Neural progenitor cell (in vitro differentiated cells): ENCODE data around the gene NOTCH4. TPM values are rescaled to one million over a fixed set of nuclear protein-coding genes. Genes with fewer than 3 reads are reported as not detected.

Experiments used
- DNase-seq: peaks from one replicate; pipeline ENCODE4 v3.0.0-alpha.2; 2016; ENCODE audit warnings: low spot score
- H2AFZ ChIP-seq: fragments of 200-600 bp; sonication (generic); replicated peaks from 2 replicates; pipeline ENCODE4 v1.6.1; 2016; ENCODE audit warnings: antibody characterized with exemption
- H3F3A ChIP-seq: fragments of 200-600 bp; sonication (generic); 2 replicates; pipeline ENCODE4 v1.6.1; 2016; ENCODE audit warnings: antibody characterized with exemption, low read depth
- H3K27ac ChIP-seq: fragments of 200-600 bp; sonication (generic); 2 replicates; pipeline ENCODE4 v1.5.1; 2016; ENCODE audit warnings: mild to moderate bottlenecking
- H3K27me3 ChIP-seq: fragments of 200-600 bp; sonication (generic); 2 replicates; pipeline ENCODE4 v1.6.1; 2016; ENCODE audit warnings: mild to moderate bottlenecking, moderate library complexity
- H3K36me3 ChIP-seq: fragments of 200-600 bp; sonication (generic); 2 replicates; pipeline ENCODE4 v1.5.1; 2016
- H3K4me1 ChIP-seq: fragments of 200-600 bp; sonication (generic); 2 replicates; pipeline ENCODE4 v1.6.1; 2016; ENCODE audit warnings: mixed run types
- H3K4me2 ChIP-seq: fragments of 200-600 bp; sonication (generic); 2 replicates; pipeline ENCODE4 v1.6.1; 2016
- H3K4me3 ChIP-seq: fragments of 200-600 bp; sonication (generic); 2 replicates; pipeline ENCODE4 v1.5.1; 2016
- H3K79me2 ChIP-seq: fragments of 200-600 bp; sonication (generic); 2 replicates; pipeline ENCODE4 v1.6.1; 2016; ENCODE audit warnings: low read depth
- H3K9ac ChIP-seq: fragments of 200-600 bp; sonication (generic); 2 replicates; pipeline ENCODE4 v1.6.1; 2016
- H3K9me3 ChIP-seq: fragments of 200-600 bp; sonication (generic); 2 replicates; pipeline ENCODE4 v1.5.1; 2016; ENCODE audit warnings: low read depth
- H4K20me1 ChIP-seq: fragments of 200-600 bp; sonication (generic); 2 replicates; pipeline ENCODE4 v1.6.1; 2016; ENCODE audit warnings: low read depth
- H3K27ac Mint-ChIP-seq: 3 replicates; pipeline ENCODE4 v1.8.0; 2021; ENCODE audit warnings: mixed read lengths
- H3K27me3 Mint-ChIP-seq: 2 replicates; pipeline ENCODE4 v1.8.0; 2022; ENCODE audit warnings: low read depth, mild to moderate bottlenecking, inconsistent platforms, moderate library complexity, mixed read lengths; ENCODE audit not compliant: insufficient read depth
- H3K36me3 Mint-ChIP-seq: 3 replicates; pipeline ENCODE4 v1.8.0; 2021; ENCODE audit warnings: mixed read lengths
- H3K4me1 Mint-ChIP-seq: 3 replicates; pipeline ENCODE4 v1.8.0; 2021; ENCODE audit warnings: mixed read lengths
- H3K4me3 Mint-ChIP-seq: 3 replicates; pipeline ENCODE4 v1.8.0; 2021; ENCODE audit warnings: mild to moderate bottlenecking, moderate library complexity, mixed read lengths
- H3K9me3 Mint-ChIP-seq: 3 replicates; pipeline ENCODE4 v1.8.0; 2020; ENCODE audit warnings: mixed read lengths
- EZH2 ChIP-seq: fragments of 200-600 bp; sonication (generic); IDR thresholded peaks from 2 replicates; pipeline ENCODE4 v1.6.1; 2017; ENCODE audit warnings: antibody characterized with exemption, mild to moderate bottlenecking, moderate library complexity
- EZH2phosphoT487 ChIP-seq: fragments of 200-600 bp; sonication (generic); IDR thresholded peaks from 2 replicates; pipeline ENCODE4 v1.6.1; 2017; ENCODE audit warnings: antibody characterized with exemption
- total RNA-seq: library from RNA; depleted of rRNA; stranded (reverse); fragments of >200 nt; gene quantifications from 2 replicates; pipeline ENCODE4 v1.2.3, GENCODE V29; 2015; ENCODE audit warnings: low replicate concordance
- TF ChIP-seq, protein P1 (sequence below): fragments of 200-600 bp; sonication (generic); IDR thresholded peaks from 2 replicates; pipeline ENCODE4 v1.5.1; 2017; ENCODE audit warnings: antibody characterized with exemption, mild to moderate bottlenecking

NOTCH4 gene
- total RNA-seq, 1 donor from 2014 or later, result 3.2 TPM

DNA sequence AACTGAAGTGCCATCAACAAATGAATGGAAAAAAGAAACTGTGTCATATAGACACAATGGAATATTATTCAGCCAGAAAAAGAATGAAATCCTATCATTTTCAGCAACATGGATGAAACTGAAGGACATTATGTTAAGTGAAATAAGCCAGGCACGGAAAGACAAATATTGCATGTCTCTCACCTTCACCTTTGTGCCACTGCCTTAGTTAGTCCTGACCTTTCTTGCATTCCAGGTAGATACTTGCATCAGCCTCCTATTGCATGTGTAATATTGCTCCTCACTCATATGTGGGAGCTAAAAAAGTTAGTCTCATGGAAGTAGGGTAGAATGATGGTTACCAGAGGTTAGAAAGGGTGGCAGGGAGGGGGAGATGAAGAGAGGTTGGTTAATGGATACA, 14.9 kb downstream of the NOTCH4 start:
- H3K27ac ChIP-seq, result no peak overlapping the region
- no peaks in the 10 kb centered on the region for H4K20me1 ChIP-seq
- H3K4me3 ChIP-seq, result no peak overlapping the region
- H3K4me1 ChIP-seq, result peaks cover 1% of the 10 kb centered on the region
- no peaks in the 10 kb centered on the region for H3K79me2 ChIP-seq
- DNase-seq, result no peak
- Mint-ChIP-seq H3K9me3 (peaks cover 8% of the 10 kb centered on the region), H3K27me3 (peaks cover 21% of the 10 kb centered on the region), H3K27ac (no peak overlapping the region), H3K36me3 (no peaks in the 10 kb centered on the region), H3K4me1 (peaks cover 6% of the 10 kb centered on the region), H3K4me3 (no peak overlapping the region)
- no peak overlapping the region for H3K4me2 ChIP-seq
- H3K36me3 ChIP-seq, result no peaks in the 10 kb centered on the region
- no peak overlapping the region for H2AFZ ChIP-seq
- no peaks in the 10 kb centered on the region for H3F3A ChIP-seq
- H3K9ac ChIP-seq, result no peak overlapping the region
- no peak for TF ChIP-seq EZH2phosphoT487
- TF ChIP-seq EZH2, result no peak
- TF ChIP-seq, protein P1, sequence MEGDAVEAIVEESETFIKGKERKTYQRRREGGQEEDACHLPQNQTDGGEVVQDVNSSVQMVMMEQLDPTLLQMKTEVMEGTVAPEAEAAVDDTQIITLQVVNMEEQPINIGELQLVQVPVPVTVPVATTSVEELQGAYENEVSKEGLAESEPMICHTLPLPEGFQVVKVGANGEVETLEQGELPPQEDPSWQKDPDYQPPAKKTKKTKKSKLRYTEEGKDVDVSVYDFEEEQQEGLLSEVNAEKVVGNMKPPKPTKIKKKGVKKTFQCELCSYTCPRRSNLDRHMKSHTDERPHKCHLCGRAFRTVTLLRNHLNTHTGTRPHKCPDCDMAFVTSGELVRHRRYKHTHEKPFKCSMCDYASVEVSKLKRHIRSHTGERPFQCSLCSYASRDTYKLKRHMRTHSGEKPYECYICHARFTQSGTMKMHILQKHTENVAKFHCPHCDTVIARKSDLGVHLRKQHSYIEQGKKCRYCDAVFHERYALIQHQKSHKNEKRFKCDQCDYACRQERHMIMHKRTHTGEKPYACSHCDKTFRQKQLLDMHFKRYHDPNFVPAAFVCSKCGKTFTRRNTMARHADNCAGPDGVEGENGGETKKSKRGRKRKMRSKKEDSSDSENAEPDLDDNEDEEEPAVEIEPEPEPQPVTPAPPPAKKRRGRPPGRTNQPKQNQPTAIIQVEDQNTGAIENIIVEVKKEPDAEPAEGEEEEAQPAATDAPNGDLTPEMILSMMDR, result no peak
- H3K9me3 ChIP-seq, result no peaks in the 10 kb centered on the region
- peaks cover 5% of the 10 kb centered on the region for H3K27me3 ChIP-seq

DNA sequence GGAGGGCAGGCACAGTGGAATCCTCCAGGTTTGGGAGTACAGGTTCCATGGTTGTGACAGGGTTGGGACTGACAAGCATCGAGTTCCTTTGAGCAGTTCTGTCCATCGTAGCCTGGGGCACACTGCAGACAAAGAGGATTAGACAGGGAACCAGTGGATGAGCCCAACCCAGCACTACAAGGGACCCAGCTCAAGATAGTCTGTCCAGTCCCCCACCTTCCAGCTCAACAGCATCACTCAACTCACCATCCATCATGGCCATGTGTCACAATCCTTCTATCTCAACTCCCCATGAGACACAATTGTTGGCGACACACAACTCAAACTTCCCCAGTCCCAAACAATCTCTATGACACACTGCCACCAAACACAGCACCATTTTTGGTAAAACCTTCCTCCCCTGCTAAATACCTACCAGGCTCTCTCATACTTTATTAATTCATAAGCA, 19.6 kb downstream of the NOTCH4 start:
- peak overlapping the region; percentile 28 for H3K4me3 Mint-ChIP-seq
- DNase-seq, result no peak

DNA sequence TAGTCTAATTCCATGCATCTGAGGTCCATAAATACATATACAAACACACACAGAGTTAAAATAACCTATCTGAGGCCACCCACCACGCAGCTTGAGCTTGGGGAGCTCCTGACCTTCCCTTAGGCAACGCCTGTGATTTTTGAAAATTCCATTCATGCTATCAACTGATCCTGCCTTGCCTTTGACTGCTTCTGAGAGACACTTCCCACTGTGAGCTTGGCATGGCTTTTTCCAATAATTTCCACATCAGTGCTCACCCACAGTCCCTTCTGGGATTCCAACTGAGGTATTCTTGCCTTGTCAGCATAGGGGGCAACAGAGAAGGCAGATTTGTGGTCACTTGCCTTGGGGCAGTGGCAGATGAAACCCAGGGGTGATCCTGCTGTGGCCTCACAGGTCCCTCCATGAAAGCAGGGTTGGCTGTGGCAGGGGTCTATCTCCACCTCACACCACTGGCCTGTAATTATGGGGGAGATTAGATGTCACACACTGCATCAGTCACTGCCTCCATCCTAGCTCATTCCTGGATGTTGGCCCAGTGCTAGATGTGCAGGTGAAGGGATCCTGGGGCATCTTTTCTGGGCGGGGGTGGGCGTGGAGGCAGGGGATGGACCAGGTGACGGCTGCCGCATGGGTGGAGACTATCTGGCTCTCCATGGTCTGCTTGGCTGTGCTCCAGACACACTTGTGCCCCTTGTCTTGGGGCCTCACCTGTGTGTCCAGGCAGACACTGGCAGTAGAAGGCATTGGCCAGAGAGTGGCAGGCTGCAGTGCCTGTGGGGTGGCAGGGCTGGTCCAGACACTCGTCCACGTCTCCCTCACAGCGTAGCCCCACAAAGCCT, 20.2 kb downstream of the NOTCH4 start:
- no peaks in the 10 kb centered on the region for H3K79me2 ChIP-seq
- no peaks in the 10 kb centered on the region for H3K36me3 Mint-ChIP-seq
- peaks cover 13% of the 10 kb centered on the region for H3K4me1 ChIP-seq
- H3F3A ChIP-seq, result no peaks in the 10 kb centered on the region
- no peak overlapping the region for H3K4me2 ChIP-seq
- no peak overlapping the region for H3K27ac ChIP-seq
- H3K27ac Mint-ChIP-seq, result peak overlapping the region; percentile 97
- no peak overlapping the region for H3K4me3 ChIP-seq
- no peak overlapping the region for H2AFZ ChIP-seq
- H3K27me3 ChIP-seq, result peaks cover 5% of the 10 kb centered on the region
- no peaks in the 10 kb centered on the region for H3K36me3 ChIP-seq
- peak; percentile 55 for DNase-seq
- no peak overlapping the region for H3K9ac ChIP-seq
- H3K9me3 Mint-ChIP-seq, result peaks cover 8% of the 10 kb centered on the region
- TF ChIP-seq, protein P1, result no peak
- no peak for TF ChIP-seq EZH2phosphoT487
- TF ChIP-seq EZH2, result no peak
- H4K20me1 ChIP-seq, result no peaks in the 10 kb centered on the region
- peak overlapping the region; percentile 36 for H3K4me3 Mint-ChIP-seq
- H3K4me1 Mint-ChIP-seq, result peaks cover 37% of the 10 kb centered on the region
- H3K9me3 ChIP-seq, result no peaks in the 10 kb centered on the region
- peaks cover 11% of the 10 kb centered on the region for H3K27me3 Mint-ChIP-seq

More for the DNA sequence above, 19.6 kb downstream of the NOTCH4 start:
- peaks cover 8% of the 10 kb centered on the region for H3K9me3 Mint-ChIP-seq
- peak overlapping the region; percentile 42 for H3K27ac Mint-ChIP-seq
- peaks cover 14% of the 10 kb centered on the region for H3K27me3 Mint-ChIP-seq
- no peak overlapping the region for H3K27ac ChIP-seq
- H3K9ac ChIP-seq, result no peak overlapping the region
- no peaks in the 10 kb centered on the region for H4K20me1 ChIP-seq
- H2AFZ ChIP-seq, result no peak overlapping the region
- H3K36me3 Mint-ChIP-seq, result no peaks in the 10 kb centered on the region
- no peak for TF ChIP-seq EZH2phosphoT487
- TF ChIP-seq, protein P1, result no peak
- no peak for TF ChIP-seq EZH2
- peaks cover 5% of the 10 kb centered on the region for H3K27me3 ChIP-seq
- H3K9me3 ChIP-seq, result no peaks in the 10 kb centered on the region
- H3K79me2 ChIP-seq, result no peaks in the 10 kb centered on the region
- peaks cover 13% of the 10 kb centered on the region for H3K4me1 ChIP-seq
- no peaks in the 10 kb centered on the region for H3F3A ChIP-seq
- H3K4me2 ChIP-seq, result no peak overlapping the region
- H3K4me3 ChIP-seq, result no peak overlapping the region
- H3K4me1 Mint-ChIP-seq, result peaks cover 37% of the 10 kb centered on the region
- no peaks in the 10 kb centered on the region for H3K36me3 ChIP-seq
